HG03354 (cell line): ENCODE results near the gene ZSWIM8.
"Not testable (repeated sequence)": the region's sequence is repeated elsewhere in the genome, so short reads cannot be mapped to it uniquely, and the experiment has no call there.

Source experiments
- ATAC-seq: cut with Tn5 transposase; IDR thresholded peaks from one replicate; pipeline ENCODE4 v1.9.1; 2021; ENCODE audit warnings: mild to moderate bottlenecking; ENCODE audit not compliant: unreplicated experiment, poor library complexity, severe bottlenecking

Gene ZSWIM8

DNA sequence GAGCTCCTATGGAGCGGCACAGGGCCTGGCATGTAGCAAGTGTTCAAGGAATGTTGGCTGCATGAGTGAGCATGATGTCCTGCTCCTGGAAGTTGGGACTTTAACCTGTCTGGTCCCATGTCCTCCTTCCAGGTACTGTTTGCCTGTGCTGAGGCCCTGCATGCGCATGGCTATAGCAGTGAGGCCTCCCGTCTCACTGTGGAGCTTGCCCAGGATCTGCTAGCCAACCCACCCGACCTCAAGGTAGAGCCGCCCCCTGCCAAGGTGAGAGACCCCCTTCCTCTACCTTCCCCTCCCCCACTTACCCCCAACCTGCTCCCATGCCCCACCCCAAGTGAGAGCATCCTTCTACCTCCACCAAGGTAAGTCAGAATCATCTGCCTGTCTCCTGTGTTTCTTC is 8.1 kb downstream of the ZSWIM8 start:
- no peak for ATAC-seq

DNA sequence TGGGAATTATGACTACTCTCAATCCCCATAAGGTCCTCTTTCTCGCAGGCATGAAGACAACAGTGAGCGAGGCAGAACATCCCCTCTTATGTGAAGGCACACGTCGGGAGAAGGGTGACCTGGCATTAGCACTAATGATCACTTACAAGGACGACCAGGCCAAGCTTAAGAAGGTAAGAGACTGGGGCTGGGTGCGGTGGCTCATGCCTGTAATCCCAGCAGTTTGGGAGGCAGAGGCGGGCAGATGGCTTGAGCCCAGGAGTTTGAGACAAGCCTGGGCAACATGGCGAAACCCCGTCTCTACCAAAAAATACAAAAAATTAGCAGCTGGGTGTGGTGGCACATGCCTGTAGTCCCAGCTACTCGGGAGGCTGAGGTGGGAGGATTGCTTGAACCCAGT is 10.1 kb downstream of the ZSWIM8 start:
- not testable (repeated sequence) for ATAC-seq

DNA sequence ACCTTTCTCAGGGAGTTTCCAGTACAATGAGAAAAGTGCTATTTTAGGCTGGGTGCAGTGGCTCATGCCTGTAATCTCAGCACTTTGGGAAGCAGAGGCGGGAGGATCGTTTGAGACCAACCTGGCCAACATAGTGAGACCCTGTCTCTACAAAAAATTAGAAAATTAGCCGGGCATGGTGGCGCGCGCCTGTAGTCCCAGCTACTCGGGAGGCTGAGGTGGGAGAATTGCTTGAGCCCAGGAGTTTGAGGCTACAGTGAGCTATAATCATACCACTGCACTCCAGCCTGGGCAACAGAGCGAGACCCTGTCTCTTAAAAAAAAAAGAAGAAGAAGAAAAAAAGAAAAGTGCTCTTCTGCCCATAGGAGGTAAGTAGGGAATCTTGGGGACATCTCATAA is 10.6 kb downstream of the ZSWIM8 start:
- ATAC-seq: not testable (repeated sequence)

DNA sequence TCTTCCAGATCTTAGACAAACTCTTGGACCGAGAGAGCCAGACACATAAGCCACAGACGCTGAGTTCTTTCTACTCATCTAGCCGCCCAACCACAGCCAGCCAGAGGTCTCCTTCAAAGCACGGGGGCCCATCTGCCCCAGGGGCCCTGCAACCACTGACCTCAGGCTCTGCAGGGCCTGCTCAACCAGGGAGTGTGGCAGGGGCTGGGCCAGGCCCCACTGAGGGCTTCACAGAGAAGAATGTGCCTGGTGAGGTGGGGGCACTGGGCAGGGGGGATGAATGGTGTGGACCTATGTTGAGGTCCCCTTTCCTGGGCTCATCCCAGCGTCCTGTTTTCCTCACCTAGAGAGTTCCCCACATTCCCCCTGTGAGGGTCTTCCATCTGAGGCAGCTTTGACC is 11.4 kb downstream of the ZSWIM8 start:
- ATAC-seq: no peak

- ATAC-seq: no peak
Measured at GRCh38 chr10:73797324-73798025, 12.1 kb downstream of the ZSWIM8 start.

DNA sequence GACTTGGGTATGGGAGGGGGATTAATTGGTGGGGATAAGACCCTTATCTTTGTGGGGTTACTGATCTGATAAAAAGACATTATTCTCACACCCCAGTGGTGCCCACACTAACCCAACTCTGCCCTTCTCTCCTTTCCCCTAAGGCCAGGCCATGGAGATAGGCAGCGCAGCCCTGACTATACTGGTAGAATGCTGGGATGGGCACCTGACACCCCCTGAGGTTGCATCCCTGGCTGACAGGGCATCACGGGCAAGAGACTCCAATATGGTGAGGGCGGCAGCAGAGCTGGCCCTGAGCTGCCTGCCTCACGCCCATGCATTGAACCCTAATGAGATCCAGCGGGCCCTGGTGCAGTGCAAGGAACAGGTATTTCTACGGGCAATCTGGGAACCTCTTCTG is 12.7 kb downstream of the ZSWIM8 start:
- ATAC-seq: no peak

GRCh38 chr10:73798927-73799560 is 13.6 kb downstream of the ZSWIM8 start:
- no peak for ATAC-seq

GRCh38 chr10:73799899-73800559 is 14.6 kb downstream of the ZSWIM8 start:
- ATAC-seq: no peak

GRCh38 chr10:73800560-73801252 is 15.3 kb downstream of the ZSWIM8 start:
- ATAC-seq: no peak

GRCh38 chr10:73801253-73801590 is 15.8 kb downstream of the ZSWIM8 start:
- ATAC-seq: no peak

- ATAC-seq: no peak
Measured at GRCh38 chr10:73802276-73802991, 17.0 kb downstream of the ZSWIM8 start.

- ATAC-seq: no peak
Measured at GRCh38 chr10:73803680-73804286, 18.4 kb downstream of the ZSWIM8 start.

- no peak for ATAC-seq
Measured at GRCh38 chr10:73806176-73806950, 21.0 kb downstream of the ZSWIM8 start.

DNA sequence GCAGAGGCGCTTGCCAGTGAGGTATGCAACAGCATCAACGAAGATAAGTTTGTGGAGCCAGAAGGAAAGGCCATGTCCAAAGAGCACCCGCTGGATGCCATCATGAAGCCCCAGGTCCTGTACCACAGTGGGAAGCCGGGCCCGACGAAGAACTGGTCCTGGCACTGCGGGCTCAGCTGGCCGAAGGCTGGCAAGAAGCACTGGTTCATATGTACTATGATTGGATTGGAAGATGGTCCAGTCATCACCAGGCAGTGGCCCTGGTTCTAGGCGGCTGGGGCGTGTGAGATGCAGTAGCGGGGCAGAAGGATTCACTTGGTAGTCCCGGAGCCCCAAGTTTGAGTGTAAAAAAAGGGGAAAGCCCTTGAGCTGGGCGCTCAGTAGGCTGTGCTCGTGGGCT is 22.1 kb downstream of the ZSWIM8 start:
- ATAC-seq: no peak

DNA sequence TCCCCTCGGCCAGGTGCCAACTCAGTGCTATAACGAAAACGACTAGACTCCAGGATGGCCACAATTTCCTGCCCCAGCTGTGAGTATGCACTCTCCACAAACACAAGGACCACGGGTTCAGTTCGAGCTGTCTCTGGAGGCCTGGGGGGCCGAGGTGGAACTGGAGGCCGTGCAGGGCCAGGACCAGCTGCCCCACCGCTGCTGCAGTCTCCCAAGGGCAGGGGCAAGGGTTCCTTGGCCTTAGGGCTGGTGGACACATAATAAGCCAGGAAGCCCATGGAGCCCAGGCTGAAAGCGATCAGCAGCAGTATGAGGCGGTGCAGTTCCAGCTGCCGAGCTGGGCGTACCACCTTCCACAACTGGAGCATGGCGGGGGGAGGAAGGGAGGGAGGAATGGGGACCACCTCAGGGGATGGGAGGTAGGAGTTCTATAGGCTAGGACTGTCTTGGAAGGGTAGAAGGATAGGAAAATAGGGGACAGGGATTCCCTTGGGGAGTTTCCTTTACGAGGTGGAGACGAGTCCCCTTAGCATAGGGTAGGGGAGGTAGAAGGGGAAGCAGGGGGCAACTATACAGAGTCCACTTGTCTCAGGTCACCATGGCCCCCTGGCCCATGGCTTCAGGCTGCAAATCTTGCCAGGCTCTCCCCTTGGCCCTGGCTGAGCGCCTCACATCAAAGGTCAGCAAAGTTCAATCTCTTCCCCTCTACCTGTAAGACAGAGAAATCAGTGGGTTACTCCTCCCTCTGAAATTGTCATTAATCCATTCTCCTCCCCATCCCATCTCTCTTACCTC is 22.8 kb downstream of the ZSWIM8 start:
- ATAC-seq: no peak

DNA sequence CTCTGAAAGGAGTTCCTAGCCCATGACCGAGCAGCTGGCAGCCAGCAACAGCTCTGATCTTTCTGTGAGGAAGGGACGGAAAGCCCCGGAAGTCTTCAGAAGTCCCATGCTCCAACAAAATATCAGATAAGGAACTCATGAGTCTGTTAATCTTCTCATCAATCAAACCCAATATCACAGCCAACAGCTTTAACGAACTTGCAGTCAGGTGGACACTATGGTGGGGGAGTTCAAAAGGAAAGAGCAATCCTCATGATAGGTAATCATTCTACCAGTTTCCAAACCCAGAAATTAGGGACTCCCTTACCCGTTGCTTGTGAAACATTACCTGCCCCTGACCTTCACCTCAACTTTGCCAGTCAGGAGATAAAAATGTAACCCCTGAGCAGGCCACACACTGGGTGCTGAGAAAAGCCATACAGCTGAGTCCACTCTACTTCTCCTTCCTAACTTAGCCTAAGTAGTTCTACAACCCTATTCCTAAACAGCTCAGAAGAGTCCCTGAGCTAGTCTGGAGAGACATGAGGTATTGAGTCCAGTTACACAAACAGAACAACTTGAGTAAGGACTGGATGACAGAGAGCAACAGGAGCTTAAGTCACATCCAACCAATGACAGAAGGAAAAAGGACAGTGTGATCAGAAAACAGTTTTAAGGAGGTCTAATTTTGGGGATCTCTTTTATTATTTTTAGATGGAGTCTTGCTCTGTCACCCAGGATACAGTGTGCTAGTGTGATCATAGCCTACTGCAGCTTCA is 23.8 kb downstream of the ZSWIM8 start:
- ATAC-seq: no peak

DNA sequence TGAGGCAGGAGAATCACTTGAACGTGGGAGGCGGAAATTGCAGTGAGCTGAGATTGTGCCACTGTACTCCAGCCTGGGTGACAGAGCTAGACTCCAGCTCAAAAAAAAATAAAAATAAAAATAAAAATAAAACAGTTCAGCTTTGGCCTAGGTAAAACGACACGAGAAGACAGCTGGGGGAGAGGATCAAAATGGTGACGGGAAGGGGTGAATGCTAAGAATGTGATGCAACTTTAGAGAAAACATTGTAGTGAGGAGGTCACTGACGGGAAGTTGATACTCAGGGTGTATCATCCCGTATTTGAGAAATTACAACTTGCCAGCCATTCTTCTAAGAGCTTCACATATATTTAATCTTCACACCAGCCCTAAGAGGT is 24.9 kb downstream of the ZSWIM8 start:
- no peak for ATAC-seq
